Neural cell (in vitro differentiated cells): ENCODE data around the gene MOGAT2. TPM values are rescaled to one million over a fixed set of nuclear protein-coding genes. Genes with fewer than 3 reads are reported as not detected.

Experiments used
- H2AFZ ChIP-seq: fragments of 200-600, 300-800 bp; sonication (generic), shearing (Covaris generic); 2 replicates; pipeline ENCODE4 v1.6.0; 2014; ENCODE audit warnings: low read depth, mild to moderate bottlenecking, antibody characterized with exemption, low read length, moderate library complexity
- H3F3A ChIP-seq: fragments of 200-600 bp; shearing (Covaris generic); 2 replicates; pipeline ENCODE4 v1.6.1; 2016; ENCODE audit warnings: mild to moderate bottlenecking, moderate library complexity, mixed read lengths, antibody characterized with exemption, low read length; ENCODE audit not compliant: insufficient read depth, poor library complexity, severe bottlenecking
- H3K27ac ChIP-seq: fragments of 200-600, 300-800 bp; sonication (generic), shearing (Covaris generic); 2 replicates; pipeline ENCODE4 v1.5.1; 2014; ENCODE audit warnings: mild to moderate bottlenecking, low read length, moderate library complexity
- H3K27me3 ChIP-seq: fragments of 300-800, 200-600 bp; sonication (generic), shearing (Covaris generic); 2 replicates; pipeline ENCODE4 v1.6.0; 2014; ENCODE audit warnings: mild to moderate bottlenecking, low read depth, low read length, moderate library complexity; ENCODE audit not compliant: insufficient read depth
- H3K36me3 ChIP-seq: fragments of 300-800, 200-600 bp; sonication (generic), shearing (Covaris generic); 2 replicates; pipeline ENCODE4 v1.5.1; 2014; ENCODE audit warnings: mild to moderate bottlenecking, antibody characterized with exemption, low read length, moderate library complexity; ENCODE audit not compliant: insufficient read depth
- H3K4me2 ChIP-seq: fragments of 300-800, 200-600 bp; sonication (generic), shearing (Covaris generic); 2 replicates; pipeline ENCODE4 v1.6.0; 2014; ENCODE audit warnings: mild to moderate bottlenecking, low read length
- H3K4me3 ChIP-seq: fragments of 300-800, 200-600 bp; sonication (generic), shearing (Covaris generic); 2 replicates; pipeline ENCODE4 v1.5.1; 2014; ENCODE audit warnings: mild to moderate bottlenecking, low read length, moderate library complexity
- H3K79me2 ChIP-seq: fragments of 200-600 bp; shearing (Covaris generic); replicated peaks from 2 replicates; pipeline ENCODE4 v1.6.0; 2014; ENCODE audit warnings: mild to moderate bottlenecking, low read length, moderate library complexity; ENCODE audit not compliant: insufficient read depth
- H3K9ac ChIP-seq: fragments of 300-800, 200-600 bp; sonication (generic), shearing (Covaris generic); 2 replicates; pipeline ENCODE4 v1.6.1; 2016; ENCODE audit warnings: mild to moderate bottlenecking, low read length, mixed read lengths
- H3K9me2 ChIP-seq: fragments of 200-600 bp; shearing (Covaris generic); 2 replicates; pipeline ENCODE4 v1.6.1; 2016; ENCODE audit warnings: mild to moderate bottlenecking, low read length, mixed read lengths; ENCODE audit not compliant: insufficient read depth
- H3K9me3 ChIP-seq: fragments of 200-600, 300-800 bp; sonication (generic), shearing (Covaris generic); 2 replicates; pipeline ENCODE4 v1.6.1; 2016; ENCODE audit warnings: mild to moderate bottlenecking, mixed run types, low read length, moderate library complexity, mixed read lengths
- H4K20me1 ChIP-seq: fragments of 200-600 bp; shearing (Covaris generic); 2 replicates; pipeline ENCODE4 v1.6.1; 2016; ENCODE audit warnings: mild to moderate bottlenecking, mixed run types; ENCODE audit not compliant: insufficient read depth
- CTCF ChIP-seq: fragments of 450-650 bp; IDR thresholded peaks from 2 replicates; pipeline ENCODE4 v1.5.1; 2014; ENCODE audit warnings: antibody characterized with exemption, mild to moderate bottlenecking, moderate library complexity; ENCODE audit not compliant: poor library complexity, severe bottlenecking
- EP300 ChIP-seq: fragments of 450-650 bp; conservative IDR thresholded peaks from 2 replicates; pipeline ENCODE4 v1.6.1; 2014; ENCODE audit warnings: antibody characterized with exemption, mild to moderate bottlenecking, moderate library complexity; ENCODE audit not compliant: poor library complexity, severe bottlenecking
- EZH2 ChIP-seq: fragments of 200-600, 300-800 bp; shearing (Covaris generic), sonication (generic); IDR thresholded peaks from 2 replicates; pipeline ENCODE4 v1.6.1; 2014; ENCODE audit warnings: antibody characterized with exemption, low read length, borderline replicate concordance, mild to moderate bottlenecking; ENCODE audit not compliant: insufficient read depth, poor library complexity, severe bottlenecking
- MXI1 ChIP-seq: fragments of 450-650 bp; conservative IDR thresholded peaks from 2 replicates; pipeline ENCODE4 v1.6.1; 2014; ENCODE audit warnings: antibody characterized with exemption, mild to moderate bottlenecking; ENCODE audit not compliant: poor library complexity, severe bottlenecking
- POLR2AphosphoS5 ChIP-seq: IDR thresholded peaks from 2 replicates; pipeline ENCODE4 v1.6.1; 2012
- RAD21 ChIP-seq: fragments of 450-650 bp; conservative IDR thresholded peaks from 2 replicates; pipeline ENCODE4 v1.6.1; 2014; ENCODE audit warnings: antibody characterized with exemption, mild to moderate bottlenecking, moderate library complexity
- REST ChIP-seq: IDR thresholded peaks from 2 replicates; pipeline ENCODE4 v1.6.1; 2012; ENCODE audit warnings: borderline replicate concordance
- SMC3 ChIP-seq: fragments of 450-650 bp; conservative IDR thresholded peaks from 2 replicates; pipeline ENCODE4 v1.6.1; 2014; ENCODE audit warnings: antibody characterized with exemption, mild to moderate bottlenecking, moderate library complexity; ENCODE audit not compliant: poor library complexity
- TAF1 ChIP-seq: IDR thresholded peaks from 2 replicates; pipeline ENCODE4 v1.6.1; 2012; ENCODE audit warnings: low read depth
- polyA plus RNA-seq: library from polyadenylated mRNA; depleted of rRNA; stranded (reverse); fragments of >200 nt; gene quantifications from 2 replicates; pipeline ENCODE4 v1.2.3, GENCODE V29; 2014

Gene MOGAT2
- polyA plus RNA-seq, 1 donor from 2014 or later, result not detected

- no peak overlapping the region for H3K27ac ChIP-seq
- H3K9me2 ChIP-seq, result no peaks in the 10 kb centered on the region
- no peaks in the 10 kb centered on the region for H3K9me3 ChIP-seq
- H2AFZ ChIP-seq, result no peak overlapping the region
- no peaks in the 10 kb centered on the region for H3F3A ChIP-seq
- TF ChIP-seq MXI1 (no peak), REST (no peak), EP300 (no peak), CTCF (no peak), TAF1 (no peak), POLR2AphosphoS5 (no peak), SMC3 (no peak), EZH2 (no peak), RAD21 (no peak)
- H3K36me3 ChIP-seq, result no peaks in the 10 kb centered on the region
- no peaks in the 10 kb centered on the region for H4K20me1 ChIP-seq
- H3K9ac ChIP-seq, result no peak overlapping the region
- H3K79me2 ChIP-seq, result no peaks in the 10 kb centered on the region
- no peak overlapping the region for H3K4me2 ChIP-seq
- H3K27me3 ChIP-seq, result peaks cover 37% of the 10 kb centered on the region
- H3K4me3 ChIP-seq, result no peak overlapping the region
These were observed 54.2 kb downstream of the MOGAT2 start for GRCh38 chr11:75771646-75772410.

- TF ChIP-seq CTCF, result no peak
- no peak for TF ChIP-seq TAF1
- no peak for TF ChIP-seq POLR2AphosphoS5
- TF ChIP-seq REST, result no peak
- no peak for TF ChIP-seq EZH2
- TF ChIP-seq MXI1, result no peak
- TF ChIP-seq SMC3, result no peak
- no peak for TF ChIP-seq EP300
- Histone ChIP-seq H3F3A (no peaks in the 10 kb centered on the region), H2AFZ (no peak overlapping the region), H3K27me3 (peaks cover 23% of the 10 kb centered on the region), H3K36me3 (no peaks in the 10 kb centered on the region), H4K20me1 (no peaks in the 10 kb centered on the region), H3K27ac (no peak overlapping the region), H3K9ac (no peak overlapping the region), H3K9me2 (no peaks in the 10 kb centered on the region), H3K79me2 (no peaks in the 10 kb centered on the region), H3K9me3 (no peaks in the 10 kb centered on the region), H3K4me2 (no peak overlapping the region), H3K4me3 (no peak overlapping the region)
These were observed 56.1 kb downstream of the MOGAT2 start for GRCh38 chr11:75773595-75774353.
